ENCODE data around the gene PAPOLB.

PAPOLB gene

GRCh38 chr7:4888161-4888560, 26.3 kb upstream of the PAPOLB start:
- Histone ChIP-seq H3K4me1 (ENCODE audit: control insufficient read depth, insufficient read depth, low read length) (no peaks in the 10 kb centered on the region), H3K4me3 (ENCODE audit: low read depth, low read length) (no peak overlapping the region), H3K27ac (ENCODE audit: low read depth, low read length) (no peak overlapping the region), H3K36me3 (ENCODE audit: control insufficient read depth, insufficient read depth, low read length) (no peaks in the 10 kb centered on the region), H3K9ac (ENCODE audit: low read length) (no peak overlapping the region), H3K9me3 (ENCODE audit: control insufficient read depth, insufficient read depth, low read depth, low read length) (no peaks in the 10 kb centered on the region), H3K27me3 (ENCODE audit: control insufficient read depth, insufficient read depth, low read length) (no peaks in the 10 kb centered on the region)

GRCh38 chr7:4886671-4887070, 24.8 kb upstream of the PAPOLB start:
- Histone ChIP-seq H3K36me3 (ENCODE audit: control insufficient read depth, insufficient read depth, low read length) (no peaks in the 10 kb centered on the region), H3K4me1 (ENCODE audit: control insufficient read depth, insufficient read depth, low read length) (no peaks in the 10 kb centered on the region), H3K4me3 (ENCODE audit: low read depth, low read length) (no peak overlapping the region), H3K27ac (ENCODE audit: low read depth, low read length) (no peak overlapping the region), H3K9me3 (ENCODE audit: control insufficient read depth, insufficient read depth, low read depth, low read length) (no peaks in the 10 kb centered on the region), H3K9ac (ENCODE audit: low read length) (no peak overlapping the region), H3K27me3 (ENCODE audit: control insufficient read depth, insufficient read depth, low read length) (no peaks in the 10 kb centered on the region)

GRCh38 chr7:4885317-4885807, 23.5 kb upstream of the PAPOLB start:
- H3K9ac ChIP-seq (ENCODE audit: low read length): no peak overlapping the region
- H3K9me3 ChIP-seq (ENCODE audit: control insufficient read depth, insufficient read depth, low read depth, low read length): no peaks in the 10 kb centered on the region
- no peaks in the 10 kb centered on the region for H3K36me3 ChIP-seq (ENCODE audit: control insufficient read depth, insufficient read depth, low read length)
- no peaks in the 10 kb centered on the region for H3K4me1 ChIP-seq (ENCODE audit: control insufficient read depth, insufficient read depth, low read length)
- H3K27me3 ChIP-seq (ENCODE audit: control insufficient read depth, insufficient read depth, low read length): no peaks in the 10 kb centered on the region
- H3K27ac ChIP-seq (ENCODE audit: low read depth, low read length): no peak overlapping the region
- no peak overlapping the region for H3K4me3 ChIP-seq (ENCODE audit: low read depth, low read length)

GRCh38 chr7:4884164-4884563, 22.3 kb upstream of the PAPOLB start:
- Histone ChIP-seq H3K27me3 (ENCODE audit: control insufficient read depth, insufficient read depth, low read length) (no peaks in the 10 kb centered on the region), H3K4me3 (ENCODE audit: low read depth, low read length) (no peak overlapping the region), H3K4me1 (ENCODE audit: control insufficient read depth, insufficient read depth, low read length) (peaks cover 3% of the 10 kb centered on the region; the same call in 1 of the 2 replicates), H3K9ac (ENCODE audit: low read length) (no peak overlapping the region), H3K36me3 (ENCODE audit: control insufficient read depth, insufficient read depth, low read length) (no peaks in the 10 kb centered on the region), H3K27ac (ENCODE audit: low read depth, low read length) (no peak overlapping the region), H3K9me3 (ENCODE audit: control insufficient read depth, insufficient read depth, low read depth, low read length) (no peaks in the 10 kb centered on the region)

- Histone ChIP-seq H3K9ac (ENCODE audit: low read length) (peak within 1 kb of the TSS; percentile 68), H3K4me3 (ENCODE audit: low read depth, low read length) (peak within 1 kb of the TSS; percentile 57), H3K27me3 (ENCODE audit: control insufficient read depth, insufficient read depth, low read length) (no peaks in the 10 kb centered on the region), H3K4me1 (ENCODE audit: control insufficient read depth, insufficient read depth, low read length) (peaks cover 3% of the 10 kb centered on the region; the same call in 1 of the 2 replicates), H3K9me3 (ENCODE audit: control insufficient read depth, insufficient read depth, low read depth, low read length) (no peaks in the 10 kb centered on the region), H3K27ac (ENCODE audit: low read depth, low read length) (peak within 1 kb of the TSS; percentile 35; the same call in 1 of the 2 replicates), H3K36me3 (ENCODE audit: control insufficient read depth, insufficient read depth, low read length) (no peaks in the 10 kb centered on the region)
Measured at GRCh38 chr7:4883372-4884144, 21.7 kb upstream of the PAPOLB start, which contains the start of gene RADIL. RADIL (minus strand) TSS chr7:4883716; CDS start chr7:4878139, 5,577 bp downstream.

GRCh38 chr7:4883033-4883371, 21.2 kb upstream of the PAPOLB start:
- H3K9me3 ChIP-seq (ENCODE audit: control insufficient read depth, insufficient read depth, low read depth, low read length): no peaks in the 10 kb centered on the region
- peaks cover 3% of the 10 kb centered on the region; the same call in 1 of the 2 replicates for H3K4me1 ChIP-seq (ENCODE audit: control insufficient read depth, insufficient read depth, low read length)
- H3K4me3 ChIP-seq (ENCODE audit: low read depth, low read length): peak overlapping the region; percentile 57
- peak overlapping the region; percentile 35; the same call in 1 of the 2 replicates for H3K27ac ChIP-seq (ENCODE audit: low read depth, low read length)
- H3K36me3 ChIP-seq (ENCODE audit: control insufficient read depth, insufficient read depth, low read length): no peaks in the 10 kb centered on the region
- peak overlapping the region; percentile 68 for H3K9ac ChIP-seq (ENCODE audit: low read length)
- no peaks in the 10 kb centered on the region for H3K27me3 ChIP-seq (ENCODE audit: control insufficient read depth, insufficient read depth, low read length)

GRCh38 chr7:4882169-4883032, 20.6 kb upstream of the PAPOLB start:
- no peaks in the 10 kb centered on the region for H3K27me3 ChIP-seq (ENCODE audit: control insufficient read depth, insufficient read depth, low read length)
- H3K9me3 ChIP-seq (ENCODE audit: control insufficient read depth, insufficient read depth, low read depth, low read length): no peaks in the 10 kb centered on the region
- H3K27ac ChIP-seq (ENCODE audit: low read depth, low read length): no peak overlapping the region
- H3K4me3 ChIP-seq (ENCODE audit: low read depth, low read length): peak overlapping the region; percentile 57
- H3K4me1 ChIP-seq (ENCODE audit: control insufficient read depth, insufficient read depth, low read length): peaks cover 3% of the 10 kb centered on the region; the same call in 1 of the 2 replicates
- peak overlapping the region; percentile 32 for H3K9ac ChIP-seq (ENCODE audit: low read length)
- H3K36me3 ChIP-seq (ENCODE audit: control insufficient read depth, insufficient read depth, low read length): peaks cover 5% of the 10 kb centered on the region; the same call in 1 of the 2 replicates

- Histone ChIP-seq H3K27ac (ENCODE audit: low read depth, low read length) (no peak overlapping the region), H3K27me3 (ENCODE audit: control insufficient read depth, insufficient read depth, low read length) (no peaks in the 10 kb centered on the region), H3K4me3 (ENCODE audit: low read depth, low read length) (no peak overlapping the region), H3K9me3 (ENCODE audit: control insufficient read depth, insufficient read depth, low read depth, low read length) (no peaks in the 10 kb centered on the region), H3K36me3 (ENCODE audit: control insufficient read depth, insufficient read depth, low read length) (peaks cover 13% of the 10 kb centered on the region; the same call in 1 of the 2 replicates), H3K9ac (ENCODE audit: low read length) (no peak overlapping the region), H3K4me1 (ENCODE audit: control insufficient read depth, insufficient read depth, low read length) (peaks cover 3% of the 10 kb centered on the region; the same call in 1 of the 2 replicates)
Measured at GRCh38 chr7:4880218-4880617, 18.4 kb upstream of the PAPOLB start.

- H3K27me3 ChIP-seq (ENCODE audit: control insufficient read depth, insufficient read depth, low read length): no peaks in the 10 kb centered on the region
- H3K36me3 ChIP-seq (ENCODE audit: control insufficient read depth, insufficient read depth, low read length): peaks cover 13% of the 10 kb centered on the region; the same call in 1 of the 2 replicates
- no peak overlapping the region for H3K4me3 ChIP-seq (ENCODE audit: low read depth, low read length)
- H3K27ac ChIP-seq (ENCODE audit: low read depth, low read length): no peak overlapping the region
- peaks cover 3% of the 10 kb centered on the region; the same call in 1 of the 2 replicates for H3K4me1 ChIP-seq (ENCODE audit: control insufficient read depth, insufficient read depth, low read length)
- H3K9ac ChIP-seq (ENCODE audit: low read length): no peak overlapping the region
- H3K9me3 ChIP-seq (ENCODE audit: control insufficient read depth, insufficient read depth, low read depth, low read length): no peaks in the 10 kb centered on the region
Measured at GRCh38 chr7:4879396-4880081, 17.7 kb upstream of the PAPOLB start.
